ENCODE data around the gene DENND2A. TPM values are rescaled to one million over a fixed set of nuclear protein-coding genes. Genes with fewer than 3 reads are reported as not detected.

The DENND2A gene
- total RNA-seq, 4 donors from 2014 or later = 2.0 to 10.9 (median 5.1) TPM

GRCh38 chr7:140546947-140547346 lies 93.7 kb downstream of the DENND2A start:
- no peak for TF ChIP-seq CTCF (IDR thresholded peaks at IDR 0.05)
- no peak for TF ChIP-seq POLR2A (IDR thresholded peaks at IDR 0.05)
- peaks cover 0 to 1% of the 10 kb centered on the region in 2 donors for H3K4me1 ChIP-seq
- no peaks in the 10 kb centered on the region for H3K9me3 ChIP-seq
- no peaks in the 10 kb centered on the region for H3K36me3 ChIP-seq
- 85 to 100% methylated on average over 1 of the region's 1 CpG for WGBS, 2 donors
- DNase-seq = no peak
- H3K27ac ChIP-seq = no peak overlapping the region
- H3K27me3 ChIP-seq = no peaks in the 10 kb centered on the region
- no peak overlapping the region for H3K4me3 ChIP-seq (replicated peaks in 1 of 3)
- intact Hi-C loops (cut with DNase I) = no loop called here

GRCh38 chr7:140544388-140544826 lies 96.2 kb downstream of the DENND2A start:
- H3K27ac ChIP-seq = no peak overlapping the region
- intact Hi-C loops (cut with DNase I) = no loop called here

GRCh38 chr7:140542228-140542603 lies 98.4 kb downstream of the DENND2A start:
- 52 to 65% methylated on average over 7 of the region's 7 CpGs for WGBS, 2 donors
- Histone ChIP-seq H3K9me3 (no peaks in the 10 kb centered on the region), H3K27me3 (no peaks in the 10 kb centered on the region), H3K27ac (peak overlapping the region in 1 of 3 donors; percentile 6), H3K4me1 (peaks cover 6 to 11% of the 10 kb centered on the region in 2 donors), H3K36me3 (no peaks in the 10 kb centered on the region), H3K4me3 (replicated peaks in 1 of 3) (no peak overlapping the region)
- TF ChIP-seq POLR2A (IDR thresholded peaks at IDR 0.05) (no peak), CTCF (IDR thresholded peaks at IDR 0.05) (no peak)
- DNase-seq = peak in 1 of 2 donors; percentile 18
- intact Hi-C loops (cut with DNase I) = no loop called here

More at GRCh38 chr7:140544388-140544826, 96.2 kb downstream of the DENND2A start:
- Histone ChIP-seq H3K4me1 (peaks cover 6 to 11% of the 10 kb centered on the region in 2 donors), H3K9me3 (no peaks in the 10 kb centered on the region), H3K27me3 (no peaks in the 10 kb centered on the region), H3K4me3 (replicated peaks in 1 of 3) (no peak overlapping the region), H3K36me3 (no peaks in the 10 kb centered on the region)
- DNase-seq = no peak
- 87 to 94% methylated on average over 16 of the region's 16 CpGs for whole genome bisulfite sequencing, 2 donors
- no peak for TF ChIP-seq POLR2A (IDR thresholded peaks at IDR 0.05)
- TF ChIP-seq CTCF (IDR thresholded peaks at IDR 0.05) = no peak

GRCh38 chr7:140541513-140542227 lies 98.9 kb downstream of the DENND2A start:
- H3K36me3 ChIP-seq = no peaks in the 10 kb centered on the region
- H3K9me3 ChIP-seq = no peaks in the 10 kb centered on the region
- no peak overlapping the region for H3K4me3 ChIP-seq (replicated peaks in 1 of 3)
- whole genome bisulfite sequencing, 2 donors = 17 to 26% methylated on average over 14 to 17 of the region's 17 CpGs
- H3K4me1 ChIP-seq = peaks cover 6 to 11% of the 10 kb centered on the region in 2 donors
- peak overlapping the region in 1 of 3 donors; percentile 45 for H3K27ac ChIP-seq
- TF ChIP-seq CTCF (IDR thresholded peaks at IDR 0.05) = no peak
- TF ChIP-seq POLR2A (IDR thresholded peaks at IDR 0.05) = no peak
- intact Hi-C loops (cut with DNase I) = no loop called here
- H3K27me3 ChIP-seq = no peaks in the 10 kb centered on the region
- DNase-seq = peak; percentile 65 to 70

- Histone ChIP-seq H3K27me3 (no peaks in the 10 kb centered on the region), H3K9me3 (no peaks in the 10 kb centered on the region), H3K27ac (peak overlapping the region in 1 of 3 donors; percentile 45), H3K36me3 (no peaks in the 10 kb centered on the region), H3K4me3 (replicated peaks in 1 of 3) (no peak overlapping the region), H3K4me1 (peaks cover 6 to 11% of the 10 kb centered on the region in 2 donors)
- intact Hi-C loops (cut with DNase I) = no loop called here
- no peak for TF ChIP-seq CTCF (IDR thresholded peaks at IDR 0.05)
- no peak for TF ChIP-seq POLR2A (IDR thresholded peaks at IDR 0.05)
- 49 to 61% methylated on average over 4 of the region's 4 CpGs for WGBS, 2 donors
- no peak for DNase-seq
Observed at GRCh38 chr7:140541176-140541512, 99.5 kb downstream of the DENND2A start.

Measured in thyroid gland (tissue), 4 donors.